Adipocyte (in vitro differentiated cells): ENCODE measurements around the gene HIVEP3.
A peak's percentile ranks its signal among the peaks of the same experiment; 100 is the strongest.

Experiments used
- DNase-seq: peaks from one replicate; pipeline ENCODE4 v3.0.0-alpha.2; 2015; ENCODE audit warnings: low read depth
- H3K27me3 ChIP-seq: replicated peaks from 2 replicates; pipeline ENCODE4 v1.7.0; 2013; ENCODE audit warnings: mild to moderate bottlenecking, low read length, moderate library complexity; ENCODE audit not compliant: control insufficient read depth, insufficient read depth
- H3K36me3 ChIP-seq: 2 replicates; pipeline ENCODE4 v1.7.0; 2013; ENCODE audit warnings: low read length, mild to moderate bottlenecking, moderate library complexity; ENCODE audit not compliant: control insufficient read depth, insufficient read depth, severe bottlenecking
- H3K4me1 ChIP-seq: 2 replicates; pipeline ENCODE4 v1.7.0; 2013; ENCODE audit warnings: mild to moderate bottlenecking, low read length, moderate library complexity; ENCODE audit not compliant: control insufficient read depth, insufficient read depth
- H3K4me3 ChIP-seq: 2 replicates; pipeline ENCODE4 v1.7.0; 2013; ENCODE audit warnings: mild to moderate bottlenecking, low read length, moderate library complexity
- H3K9ac ChIP-seq: 2 replicates; pipeline ENCODE4 v1.7.0; 2013; ENCODE audit warnings: mild to moderate bottlenecking, low read length, moderate library complexity
- H3K9me3 ChIP-seq: 2 replicates; pipeline ENCODE4 v1.7.0; 2013; ENCODE audit warnings: mild to moderate bottlenecking, low read length, moderate library complexity; ENCODE audit not compliant: control insufficient read depth

Gene HIVEP3

DNA sequence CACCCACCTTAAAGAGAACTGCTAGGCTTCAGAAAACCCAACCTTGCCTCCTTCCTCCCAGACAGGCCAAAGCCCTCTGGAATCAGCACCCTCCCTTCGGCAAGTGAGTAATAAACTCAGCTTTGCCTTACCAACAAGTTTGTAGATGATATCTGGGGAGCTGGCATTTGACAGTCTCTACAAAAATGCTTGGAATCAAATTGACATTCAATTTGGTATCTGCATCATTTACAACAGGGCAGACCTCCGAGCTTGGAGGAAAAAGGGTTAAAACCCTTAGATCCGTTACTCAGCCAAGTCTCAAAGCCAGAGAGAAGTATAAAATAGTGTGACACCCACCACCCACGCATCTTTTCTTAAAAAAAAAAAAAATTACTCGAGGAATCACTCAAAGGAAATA lies 285.0 kb downstream of the HIVEP3 start:
- no peaks in the 10 kb centered on the region for H3K4me1 ChIP-seq
- H3K9ac ChIP-seq = no peak overlapping the region

DNA sequence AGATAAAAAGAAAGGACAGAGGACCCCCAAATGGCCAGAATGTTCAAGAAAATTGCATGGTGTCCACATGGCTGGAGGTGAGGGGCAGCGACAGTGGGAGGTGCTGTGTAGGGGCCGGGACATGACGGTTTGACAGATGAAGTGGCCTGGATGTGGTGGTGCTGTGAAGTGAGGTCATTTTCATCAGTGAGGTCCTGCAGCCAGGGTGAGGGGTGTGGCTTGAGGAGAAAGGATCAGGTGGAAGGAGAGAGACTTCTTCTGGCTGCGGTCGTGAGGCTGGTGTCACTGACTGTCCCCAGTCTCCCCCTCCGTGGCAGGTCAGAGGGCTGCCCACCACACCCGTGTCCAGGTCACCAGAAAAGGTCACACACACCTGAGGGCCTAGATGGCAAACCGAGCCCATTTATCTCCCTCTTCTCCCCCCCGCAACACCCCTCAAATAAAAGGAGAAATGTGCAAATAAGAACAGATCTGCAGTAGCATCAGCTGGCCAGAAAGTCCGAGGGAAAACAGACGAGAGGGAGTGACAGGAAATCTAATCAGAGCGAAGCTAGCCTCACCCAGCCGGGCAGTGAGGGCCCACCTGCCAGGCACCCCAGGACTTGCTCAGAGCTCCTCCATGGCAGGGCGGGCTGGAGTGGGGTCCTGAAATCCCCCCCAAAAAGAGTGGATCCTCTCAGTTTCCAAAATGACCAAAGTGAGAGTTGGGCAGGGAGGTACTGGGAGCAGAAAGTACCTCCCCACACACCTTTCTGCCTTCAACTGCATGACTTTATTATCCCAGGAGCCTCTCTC lies 285.7 kb downstream of the HIVEP3 start:
- Histone ChIP-seq H3K36me3 (no peaks in the 10 kb centered on the region), H3K9me3 (no peaks in the 10 kb centered on the region), H3K4me1 (no peaks in the 10 kb centered on the region), H3K9ac (no peak overlapping the region), H3K27me3 (no peaks in the 10 kb centered on the region), H3K4me3 (no peak overlapping the region)
- no peak for DNase-seq

More for the DNA sequence above, 285.0 kb downstream of the HIVEP3 start:
- H3K4me3 ChIP-seq = no peak overlapping the region
- no peaks in the 10 kb centered on the region for H3K9me3 ChIP-seq
- no peaks in the 10 kb centered on the region for H3K27me3 ChIP-seq
- peak; percentile 69 for DNase-seq
- no peaks in the 10 kb centered on the region for H3K36me3 ChIP-seq

DNA sequence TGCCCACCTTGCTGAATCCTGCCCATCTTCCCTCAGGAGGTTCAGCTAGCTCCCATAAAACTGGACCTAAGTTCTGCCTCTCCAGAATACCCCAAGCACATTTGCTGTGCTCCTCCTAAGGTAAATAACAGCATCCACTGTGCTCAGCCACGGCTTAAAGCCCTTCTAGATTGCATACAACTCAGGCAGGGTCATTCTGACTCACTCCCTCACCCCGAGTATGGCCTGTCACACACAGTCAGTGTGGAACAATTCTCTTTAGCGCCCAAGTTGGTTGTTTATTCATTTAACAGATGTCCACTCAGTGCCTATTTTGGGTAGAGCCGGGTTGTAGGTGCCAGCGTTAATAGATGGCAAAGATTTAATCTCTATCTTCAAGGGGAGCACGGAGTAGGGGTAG lies 286.8 kb downstream of the HIVEP3 start:
- H3K9ac ChIP-seq = no peak overlapping the region
- H3K36me3 ChIP-seq = no peaks in the 10 kb centered on the region
- peaks cover 1% of the 10 kb centered on the region for H3K4me1 ChIP-seq
- H3K27me3 ChIP-seq = no peaks in the 10 kb centered on the region
- H3K4me3 ChIP-seq = no peak overlapping the region
- peak; percentile 53 for DNase-seq
- H3K9me3 ChIP-seq = no peaks in the 10 kb centered on the region

DNA sequence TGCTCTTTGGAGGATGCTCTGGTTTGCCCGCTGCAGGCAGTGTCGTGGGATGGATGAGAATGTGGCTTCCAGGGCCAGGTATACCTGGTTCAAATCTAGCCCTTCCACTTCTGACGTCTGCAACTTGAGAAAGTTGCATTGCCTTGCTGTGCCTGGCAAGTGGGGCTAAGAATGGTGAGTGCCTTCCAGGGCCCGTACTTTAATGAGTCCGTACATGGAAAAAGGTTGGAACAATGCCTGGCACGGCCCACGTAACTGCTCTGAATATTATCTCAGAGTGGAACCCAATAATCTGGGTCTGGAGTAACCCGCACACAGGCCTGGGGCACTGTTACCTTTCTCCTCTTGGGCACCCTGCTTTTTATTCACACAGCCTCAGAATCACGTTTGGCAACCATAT lies 287.6 kb downstream of the HIVEP3 start:
- Histone ChIP-seq H3K4me3 (no peak overlapping the region), H3K4me1 (peaks cover 9% of the 10 kb centered on the region), H3K36me3 (no peaks in the 10 kb centered on the region), H3K9ac (no peak overlapping the region), H3K9me3 (no peaks in the 10 kb centered on the region), H3K27me3 (no peaks in the 10 kb centered on the region)
- no peak for DNase-seq

DNA sequence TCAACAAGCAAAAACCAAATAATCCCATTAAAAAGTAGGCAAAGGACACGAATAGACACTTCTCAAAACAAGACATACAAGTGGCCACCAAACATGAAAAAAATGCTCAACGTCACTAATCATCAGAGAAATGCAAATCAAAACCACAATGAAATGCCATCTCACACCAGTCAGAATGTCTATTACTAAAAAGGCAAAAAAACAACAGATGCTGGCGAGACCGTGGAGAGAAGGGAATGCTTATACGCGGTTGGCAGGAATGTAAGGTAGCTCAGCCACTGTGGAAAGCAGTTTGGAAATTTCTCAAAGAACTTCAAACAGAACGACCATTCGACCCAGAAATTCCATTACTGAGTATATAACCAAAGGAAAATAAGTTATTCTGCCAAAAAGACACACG lies 289.2 kb downstream of the HIVEP3 start:
- Histone ChIP-seq H3K4me3 (no peak overlapping the region), H3K9ac (no peak overlapping the region), H3K36me3 (no peaks in the 10 kb centered on the region), H3K4me1 (peaks cover 11% of the 10 kb centered on the region), H3K9me3 (no peaks in the 10 kb centered on the region), H3K27me3 (no peaks in the 10 kb centered on the region)
- DNase-seq = peak; percentile 62

DNA sequence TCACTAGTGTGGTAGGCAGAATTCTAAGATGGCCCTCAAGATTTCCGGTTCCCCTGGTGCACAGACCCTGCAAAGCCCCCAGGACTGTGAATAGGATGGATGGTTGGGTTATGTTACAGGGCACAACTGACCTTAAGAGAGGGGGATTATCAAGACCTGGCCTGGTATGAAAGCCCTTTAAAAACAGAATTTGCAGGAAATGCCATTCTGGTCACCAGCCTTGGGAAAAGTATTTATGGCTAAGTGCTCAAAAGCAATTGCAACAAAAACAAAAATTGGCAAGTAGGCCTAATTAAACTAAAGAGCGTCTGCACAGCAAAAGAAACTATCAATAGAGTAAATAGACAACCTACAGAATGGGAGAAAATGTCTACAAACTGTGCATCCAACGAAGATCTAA lies 289.6 kb downstream of the HIVEP3 start:
- H3K9ac ChIP-seq = no peak overlapping the region
- no peak for DNase-seq
- no peaks in the 10 kb centered on the region for H3K27me3 ChIP-seq
- no peak overlapping the region for H3K4me3 ChIP-seq
- no peaks in the 10 kb centered on the region for H3K9me3 ChIP-seq
- H3K4me1 ChIP-seq = peaks cover 11% of the 10 kb centered on the region
- H3K36me3 ChIP-seq = no peaks in the 10 kb centered on the region

DNA sequence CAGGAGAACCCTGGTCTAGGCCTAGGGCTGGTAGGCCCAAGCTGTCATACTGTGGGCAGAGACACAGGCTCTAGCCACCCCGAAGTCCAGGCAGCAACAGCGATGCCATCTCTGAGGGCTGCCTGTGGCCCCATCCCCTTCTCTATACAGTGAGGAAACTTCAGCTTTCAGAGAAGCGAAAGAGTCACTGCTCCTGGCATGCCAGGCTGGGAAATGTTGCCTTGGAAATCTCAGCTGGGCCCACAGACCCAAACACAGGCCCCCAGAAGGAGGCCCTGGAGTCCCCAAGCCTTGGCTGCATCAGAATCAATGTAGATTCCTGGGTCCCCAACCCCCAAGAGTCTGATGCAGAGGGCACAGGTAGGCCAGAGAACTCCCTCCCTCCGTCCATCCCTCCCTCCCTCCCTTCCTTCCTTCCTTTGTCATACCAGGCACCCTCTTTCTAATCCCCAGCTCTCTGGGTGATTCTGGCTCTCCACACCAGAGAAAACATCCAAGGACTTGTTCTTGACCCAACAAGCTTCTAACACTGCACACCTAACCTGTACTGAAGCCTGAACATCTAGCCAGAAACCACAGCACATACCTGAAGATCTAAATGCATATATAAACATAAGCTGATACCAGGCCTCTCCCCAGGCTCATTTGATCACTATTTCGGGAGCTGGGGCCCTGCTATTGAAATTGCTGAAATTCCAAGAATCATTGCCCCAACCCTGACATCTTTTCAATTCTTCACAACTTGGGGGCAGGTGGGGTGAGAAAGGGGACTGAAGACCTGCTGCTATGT lies 291.0 kb downstream of the HIVEP3 start:
- no peaks in the 10 kb centered on the region for H3K36me3 ChIP-seq
- no peaks in the 10 kb centered on the region for H3K9me3 ChIP-seq
- H3K4me3 ChIP-seq = no peak overlapping the region
- DNase-seq = no peak
- no peaks in the 10 kb centered on the region for H3K27me3 ChIP-seq
- H3K4me1 ChIP-seq = peaks cover 11% of the 10 kb centered on the region
- H3K9ac ChIP-seq = no peak overlapping the region

DNA sequence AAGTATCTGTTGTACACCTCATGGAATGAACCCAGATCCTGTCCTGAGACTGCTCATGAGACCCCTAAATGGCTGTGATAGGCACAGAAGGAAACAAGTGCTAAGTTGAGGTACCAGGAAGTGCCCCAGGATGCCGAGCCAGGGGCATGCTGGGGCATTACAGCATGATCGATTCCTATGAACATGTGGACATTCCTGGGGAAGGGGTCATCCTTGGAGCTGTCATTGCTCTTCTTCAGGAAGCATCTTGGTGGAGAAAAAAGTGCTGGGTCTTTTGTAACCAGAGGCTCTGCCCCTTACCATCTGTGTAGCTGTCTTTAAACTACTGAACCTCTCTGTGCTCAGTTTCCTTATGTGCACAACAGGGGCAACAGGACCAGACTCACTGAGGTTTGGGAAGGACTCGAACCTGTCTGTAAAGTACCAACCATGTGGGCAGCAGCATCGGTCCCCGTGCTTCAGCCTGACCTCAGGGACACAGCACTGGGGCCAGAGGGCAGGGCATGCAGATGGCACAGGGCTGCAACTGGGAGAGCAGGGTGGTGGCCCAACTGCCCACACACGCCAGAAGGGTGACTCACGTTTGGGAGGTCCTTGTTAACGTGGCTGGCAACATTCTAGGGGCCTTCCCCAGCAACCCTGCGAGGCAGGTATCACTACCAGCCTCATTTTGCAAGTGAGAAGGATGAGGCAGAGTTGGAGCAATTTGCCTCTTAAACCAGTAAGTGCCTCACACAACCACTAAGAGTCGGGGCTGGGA lies 291.9 kb downstream of the HIVEP3 start:
- peak; percentile 34 for DNase-seq
- no peaks in the 10 kb centered on the region for H3K27me3 ChIP-seq
- H3K4me1 ChIP-seq = peaks cover 13% of the 10 kb centered on the region
- H3K9me3 ChIP-seq = no peaks in the 10 kb centered on the region
- no peak overlapping the region for H3K4me3 ChIP-seq
- H3K36me3 ChIP-seq = no peaks in the 10 kb centered on the region
- H3K9ac ChIP-seq = no peak overlapping the region

DNA sequence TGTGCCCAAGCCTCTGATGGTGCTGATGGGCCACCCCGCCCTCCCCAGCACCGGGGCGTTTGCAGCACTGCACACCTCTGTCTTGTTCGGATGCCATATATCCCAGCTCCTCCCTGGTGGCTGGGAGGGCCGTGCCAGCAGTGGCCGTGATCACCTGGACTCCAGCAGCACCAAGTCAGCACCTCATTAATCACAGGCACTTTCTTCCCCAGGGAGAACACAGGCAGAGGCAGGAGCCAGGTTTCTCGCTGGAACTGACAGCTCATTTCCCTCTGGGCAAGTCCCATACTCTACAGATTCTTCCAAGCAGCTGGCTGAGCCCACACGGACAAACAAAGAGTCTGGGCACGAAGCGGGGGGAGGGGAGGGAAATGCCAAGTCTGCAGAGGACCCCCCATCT lies 292.6 kb downstream of the HIVEP3 start:
- Histone ChIP-seq H3K4me3 (no peak overlapping the region), H3K9ac (no peak overlapping the region), H3K27me3 (no peaks in the 10 kb centered on the region), H3K36me3 (no peaks in the 10 kb centered on the region), H3K4me1 (peaks cover 14% of the 10 kb centered on the region), H3K9me3 (no peaks in the 10 kb centered on the region)
- DNase-seq = no peak

DNA sequence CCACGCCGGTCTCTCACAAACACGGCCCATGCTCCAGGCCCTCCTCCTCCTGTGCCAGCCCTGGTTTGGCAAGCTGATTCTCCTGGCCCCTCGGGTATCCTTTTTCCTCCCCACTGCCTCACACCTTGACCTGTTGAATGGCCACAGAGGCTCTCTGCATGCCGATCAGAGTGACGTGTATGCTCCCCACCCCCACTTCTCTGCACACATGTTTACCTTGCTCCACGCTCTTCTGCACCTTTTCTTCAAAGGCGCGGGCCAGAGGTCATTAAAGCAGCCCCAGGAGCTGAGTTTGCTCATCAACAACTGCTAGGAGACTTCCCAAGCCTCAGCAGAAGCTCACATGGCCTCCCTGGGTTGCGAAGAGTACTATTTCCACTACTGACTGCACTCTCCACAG lies 295.0 kb downstream of the HIVEP3 start:
- Histone ChIP-seq H3K9me3 (no peaks in the 10 kb centered on the region), H3K36me3 (no peaks in the 10 kb centered on the region), H3K4me1 (peaks cover 17% of the 10 kb centered on the region), H3K27me3 (no peaks in the 10 kb centered on the region), H3K4me3 (no peak overlapping the region), H3K9ac (no peak overlapping the region)
- DNase-seq = no peak
